HPDE6-E6E7 (cell line): ENCODE results near the gene MRNIP.

ENCODE experiments used
- DNase-seq: peaks from one replicate; pipeline ENCODE4 v3.0.0; 2011; ENCODE audit warnings: missing footprints; ENCODE audit errors: extremely low spot score

The MRNIP gene

GRCh38 chr5:179821298-179822058 lies 37.1 kb downstream of the MRNIP start:
- peak; percentile 83 for DNase-seq

GRCh38 chr5:179820483-179821297 lies 37.9 kb downstream of the MRNIP start, which contains the start of gene SQSTM1:
SQSTM1 (plus strand) TSS chr5:179820905; CDS start chr5:179820937, 32 bp downstream.
- no peak for DNase-seq

GRCh38 chr5:179820127-179820482 lies 38.5 kb downstream of the MRNIP start:
- DNase-seq = no peak

GRCh38 chr5:179819296-179820126 lies 39.1 kb downstream of the MRNIP start:
- DNase-seq = peak; percentile 52

GRCh38 chr5:179818746-179819295 lies 39.8 kb downstream of the MRNIP start:
- DNase-seq = peak; percentile 94

GRCh38 chr5:179817890-179818745 lies 40.5 kb downstream of the MRNIP start:
- DNase-seq = no peak

- DNase-seq = no peak
Observed at GRCh38 chr5:179817470-179817840, 41.2 kb downstream of the MRNIP start.

- no peak for DNase-seq
Observed at GRCh38 chr5:179816796-179817469, 41.7 kb downstream of the MRNIP start.

GRCh38 chr5:179816401-179816795 lies 42.2 kb downstream of the MRNIP start:
- no peak for DNase-seq

- no peak for DNase-seq
Observed at GRCh38 chr5:179815491-179816249, 42.9 kb downstream of the MRNIP start.

GRCh38 chr5:179814090-179814489 lies 44.5 kb downstream of the MRNIP start:
- DNase-seq = no peak

GRCh38 chr5:179812997-179813607 lies 45.5 kb downstream of the MRNIP start:
- no peak for DNase-seq

- no peak for DNase-seq
Observed at GRCh38 chr5:179812135-179812825, 46.3 kb downstream of the MRNIP start.

- peak; percentile 80 for DNase-seq
Observed at GRCh38 chr5:179806250-179807048, 52.2 kb downstream of the MRNIP start, which contains the start of gene MGAT4B. MGAT4B (minus strand) TSS chr5:179806866; CDS start chr5:179806583, 283 bp downstream.

- no peak for DNase-seq
Observed at GRCh38 chr5:179805529-179806249, 52.9 kb downstream of the MRNIP start.

GRCh38 chr5:179805070-179805528 lies 53.5 kb downstream of the MRNIP start:
- no peak for DNase-seq

- no peak for DNase-seq
Observed at GRCh38 chr5:179804555-179804947, 54.1 kb downstream of the MRNIP start.
